Stimulated activated CD8-positive, alpha-beta memory T cell treated with anti-CD3 and anti-CD28 coated beads, Interleukin-15, amount 100 ng/mL, for 24 hours (primary cell): Measurements from ENCODE around the gene EIF2S1.
"Not testable (repeated sequence)": the region's sequence is repeated elsewhere in the genome, so short reads cannot be mapped to it uniquely, and the experiment has no call there.

ENCODE experiments used
- DNase-seq: peaks from one replicate; pipeline ENCODE4 v3.0.0-alpha.2; 2020; ENCODE audit warnings: low read depth

Gene EIF2S1

DNA sequence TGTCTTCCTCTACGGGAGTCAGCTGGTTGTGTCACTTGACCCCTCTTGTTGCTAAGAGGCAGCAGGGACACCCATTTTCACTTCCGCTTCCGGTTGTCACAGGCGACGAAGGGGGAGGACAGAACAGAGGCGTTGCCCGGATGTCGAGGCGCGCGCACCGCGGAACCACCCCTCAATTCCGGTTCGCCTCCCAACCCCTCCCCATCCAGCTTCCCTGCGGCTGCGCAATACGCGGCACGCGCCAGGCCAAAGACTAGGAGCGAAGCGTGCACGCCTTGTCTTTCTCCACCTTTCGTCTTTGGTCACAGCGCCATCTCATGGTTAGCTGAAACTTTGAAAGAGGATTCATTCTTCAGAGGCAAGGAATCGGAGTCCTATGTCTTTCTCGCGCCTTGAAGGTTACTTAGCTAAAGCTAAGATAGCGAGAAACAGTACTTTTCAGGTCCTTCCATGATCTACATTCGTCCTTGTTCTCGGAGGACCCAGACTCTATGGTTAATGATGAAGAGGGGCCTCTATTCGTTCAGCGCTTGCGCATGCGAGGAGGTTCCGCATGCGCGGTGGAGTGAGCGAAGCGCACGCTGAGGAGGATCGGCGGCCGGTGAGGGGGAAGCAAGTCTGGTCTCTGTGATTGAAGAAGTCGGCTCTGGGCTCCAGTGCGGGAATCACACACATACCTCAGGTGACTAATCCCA is at the start of gene EIF2S1, which contains the start of gene ATP6V1D:
TSS of gene EIF2S1 (plus strand) at position 554 of the 695 bp plus-strand sequence. CDS start 4,440 bp downstream, outside the sequence.
TSS of gene ATP6V1D (minus strand) at position 30 of the 695 bp plus-strand sequence. CDS start 106 bp downstream, outside the sequence.
- DNase-seq = peak; percentile 97

DNA sequence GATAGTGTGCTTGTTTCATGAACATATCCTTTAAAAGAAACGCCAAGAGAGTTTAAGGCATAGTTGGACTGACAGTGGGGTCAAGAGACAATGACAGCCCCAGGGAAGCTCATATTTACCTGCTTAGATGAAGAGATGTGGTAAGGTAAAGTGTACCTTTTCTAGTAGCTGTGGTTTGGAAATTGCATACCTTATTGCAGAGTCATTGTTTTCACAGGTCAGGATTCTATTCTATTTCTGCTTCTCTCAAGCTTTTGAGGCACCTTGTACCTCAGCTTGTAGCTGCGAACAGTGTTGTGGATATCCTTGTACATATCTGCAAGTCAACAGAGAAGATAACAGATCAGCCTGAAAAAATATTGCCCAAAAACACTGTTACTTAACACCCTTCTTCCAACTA is 48.3 kb upstream of the EIF2S1 start:
- DNase-seq = no peak

DNA sequence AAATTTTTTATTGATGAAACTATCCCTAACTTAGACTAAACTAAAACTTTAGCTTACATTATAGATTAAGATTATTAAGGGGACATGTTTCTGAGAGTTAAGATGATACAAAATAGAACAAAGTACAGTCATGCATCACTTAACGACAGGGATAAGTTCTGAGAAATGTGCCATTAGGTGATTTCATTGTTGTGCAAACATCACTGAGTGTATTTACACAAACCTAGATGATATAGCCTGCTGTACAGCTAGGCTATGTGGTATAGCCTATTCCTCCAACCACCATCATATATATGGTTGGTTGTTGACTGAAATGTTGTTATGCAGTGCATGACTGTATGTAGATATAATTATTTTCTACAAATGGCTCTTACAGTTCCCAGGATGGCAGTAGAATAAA is 47.0 kb upstream of the EIF2S1 start:
- no peak for DNase-seq

DNA sequence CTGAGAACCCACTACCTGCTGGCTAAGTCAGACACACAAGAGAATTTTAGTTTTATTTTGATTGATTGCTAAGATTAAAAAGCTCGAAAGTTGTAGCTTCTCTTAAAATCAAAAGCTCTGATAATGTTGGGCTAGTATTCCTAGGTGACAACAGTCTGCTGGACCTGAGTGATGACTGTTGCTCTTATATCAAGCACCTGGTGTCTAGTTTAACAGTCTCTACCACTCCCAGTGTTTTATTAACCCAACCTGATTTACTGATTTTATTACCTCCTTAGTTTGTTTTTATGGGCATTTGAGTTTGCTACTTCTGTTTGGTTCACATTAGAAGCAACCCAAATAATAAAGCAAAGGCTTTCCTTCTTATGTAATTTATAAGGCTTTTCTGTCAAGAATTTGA is 42.3 kb upstream of the EIF2S1 start:
- DNase-seq = no peak

DNA sequence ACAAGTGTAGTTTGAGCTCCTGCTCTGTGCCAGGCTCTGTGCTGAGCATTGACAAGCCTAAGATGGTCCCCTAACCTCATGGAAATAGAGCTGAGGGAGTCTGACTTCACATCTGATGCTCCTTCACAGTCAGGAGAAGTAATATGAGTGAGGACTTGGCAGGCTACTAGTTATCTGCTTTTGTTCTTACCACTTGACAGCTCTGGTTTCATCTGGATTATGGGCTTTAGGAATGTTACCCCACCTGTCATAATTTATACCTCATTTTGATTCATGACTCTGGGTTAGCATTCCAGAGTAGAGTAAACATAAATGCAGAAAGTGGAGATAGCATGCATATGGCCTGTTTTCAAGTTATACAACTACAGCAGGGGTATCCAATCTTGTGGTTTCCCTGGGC is 41.0 kb upstream of the EIF2S1 start:
- DNase-seq = no peak

DNA sequence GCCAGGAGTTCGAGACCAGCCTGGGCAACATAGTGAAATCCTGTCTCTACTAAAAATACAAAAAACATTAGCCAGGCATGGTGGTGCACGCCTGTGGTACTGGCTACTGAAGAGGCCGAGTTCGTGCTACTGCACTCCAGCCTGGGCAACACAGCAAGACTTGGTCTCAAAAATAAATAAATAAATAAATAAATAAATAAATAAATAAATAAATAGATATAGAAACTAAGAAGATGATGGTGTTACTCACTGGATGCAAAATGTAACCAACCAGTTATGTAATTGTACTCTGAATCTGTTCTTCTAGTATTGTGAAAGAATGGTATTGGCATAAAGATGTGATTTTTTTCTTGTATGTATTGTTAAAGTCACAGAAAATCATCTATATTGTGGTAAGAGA is 30.5 kb upstream of the EIF2S1 start:
- not testable (repeated sequence) for DNase-seq

DNA sequence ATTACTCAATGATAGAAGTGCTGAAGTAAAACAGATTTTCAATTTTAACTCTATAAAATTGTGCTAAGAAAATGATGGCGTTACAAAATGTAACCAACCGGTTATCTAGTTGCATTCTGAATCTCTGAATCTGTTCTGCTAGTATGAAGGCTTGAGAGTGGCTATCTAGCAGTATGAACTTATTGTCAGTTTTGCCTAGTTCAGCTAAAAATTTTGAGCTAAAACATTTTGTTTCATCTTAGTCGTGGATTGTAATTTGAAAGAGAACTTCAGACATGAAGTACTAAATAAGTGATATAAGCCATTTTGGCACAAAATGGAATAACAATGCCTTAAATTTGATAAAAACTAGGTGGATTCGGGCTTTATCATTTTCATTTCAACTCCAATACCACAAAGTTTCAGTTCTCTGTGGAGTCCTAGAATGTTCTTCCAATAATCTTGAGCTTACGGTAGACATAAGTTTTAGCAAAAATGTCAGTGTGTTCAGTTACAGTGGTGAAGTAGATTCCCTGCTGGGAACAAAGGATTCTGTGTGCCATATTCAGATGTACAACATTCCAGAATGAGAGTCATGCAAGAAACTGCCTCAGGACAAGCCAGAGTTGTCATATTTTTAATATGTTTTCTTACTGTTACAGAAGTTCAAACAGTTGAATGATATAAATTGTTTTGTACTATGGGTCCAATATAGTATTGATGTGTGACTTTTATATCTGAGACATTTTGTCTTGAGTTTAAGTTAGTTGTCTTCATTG is 28.6 kb upstream of the EIF2S1 start:
- no peak for DNase-seq

DNA sequence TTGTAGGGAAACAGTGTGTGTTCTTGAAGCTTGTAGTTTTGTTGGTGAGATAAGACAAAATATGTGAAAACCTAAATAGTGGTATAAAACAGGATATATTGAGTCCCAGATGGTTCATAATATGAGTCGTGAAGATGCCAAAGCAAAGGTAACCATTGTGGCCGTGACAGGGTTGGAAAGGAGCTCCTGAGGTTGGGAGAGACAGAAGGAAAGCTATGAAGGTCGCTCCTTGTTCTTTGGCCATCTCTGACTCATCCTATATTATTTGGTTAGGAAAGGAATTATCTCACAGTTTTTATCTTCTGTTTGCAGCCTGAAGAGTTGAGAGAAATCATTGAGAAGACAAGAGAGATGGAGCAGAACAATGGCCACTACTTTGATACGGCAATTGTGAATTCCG is 27.7 kb upstream of the EIF2S1 start:
- DNase-seq = no peak

DNA sequence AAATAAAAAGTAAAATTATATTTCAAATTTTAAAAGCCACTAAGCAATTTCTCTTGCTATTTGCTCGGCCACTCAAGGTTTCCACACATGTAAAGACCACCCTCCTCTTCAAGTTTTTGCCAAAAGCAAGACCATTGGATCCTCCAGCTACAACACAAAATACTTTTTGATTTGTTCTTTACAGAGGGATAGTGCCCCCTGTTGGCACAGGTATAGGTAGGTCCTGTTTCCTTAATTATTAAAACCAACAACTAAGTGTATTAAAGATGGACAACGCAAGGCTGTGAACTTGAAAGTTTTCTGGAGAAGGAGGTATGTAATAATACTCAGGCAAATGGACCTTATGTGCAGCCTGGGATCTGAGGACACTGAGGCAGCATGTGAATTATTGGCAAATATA is 24.3 kb upstream of the EIF2S1 start:
- DNase-seq = no peak

DNA sequence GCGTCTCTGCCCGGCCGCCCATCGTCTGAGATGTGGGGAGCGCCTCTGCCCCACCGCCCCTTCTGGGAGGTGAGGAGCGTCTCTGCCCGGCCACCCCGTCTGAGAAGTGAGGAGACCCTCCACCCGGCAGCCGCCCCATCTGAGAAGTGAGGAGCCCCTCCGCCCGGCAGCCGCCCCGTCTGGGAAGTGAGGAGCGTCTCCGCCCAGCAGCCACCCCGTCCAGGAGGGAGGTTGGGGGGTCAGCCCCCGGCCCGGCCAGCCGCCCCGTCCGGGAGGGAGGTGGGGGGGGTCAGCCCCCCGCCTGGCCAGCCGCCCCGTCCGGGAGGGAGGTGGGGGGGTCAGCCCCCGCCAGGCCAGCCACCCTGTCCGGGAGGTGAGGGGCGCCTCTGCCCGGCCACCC is 18.9 kb upstream of the EIF2S1 start:
- not testable (repeated sequence) for DNase-seq

DNA sequence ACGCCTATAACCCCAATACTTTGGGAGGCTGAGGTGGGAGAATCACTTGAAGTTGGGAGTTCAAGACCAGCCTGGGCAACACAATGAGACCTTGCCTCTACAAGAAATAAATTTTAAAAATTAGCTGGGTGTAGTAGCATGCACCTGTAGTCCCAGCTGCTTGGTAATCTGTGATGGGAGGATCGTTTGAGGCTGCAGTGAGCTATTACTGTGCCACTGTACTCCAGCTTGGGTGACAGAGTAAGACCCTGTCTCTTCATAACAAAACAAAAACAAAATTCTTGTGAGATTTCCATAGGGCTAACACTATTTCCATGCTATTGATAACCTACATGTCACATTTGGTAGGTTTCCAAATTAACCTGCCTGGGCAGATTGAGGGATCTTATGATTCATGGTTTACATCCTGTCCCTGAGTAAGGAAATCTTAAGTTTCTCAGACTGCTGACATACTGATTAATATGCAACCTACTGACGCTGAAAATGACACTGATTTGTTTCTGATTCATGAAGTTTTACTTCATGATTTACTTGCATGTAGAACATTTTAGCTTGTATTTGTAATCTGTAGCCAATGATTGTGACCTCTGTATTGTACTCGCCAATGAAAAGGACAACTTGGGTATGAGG is 16.4 kb upstream of the EIF2S1 start:
- DNase-seq = no peak

DNA sequence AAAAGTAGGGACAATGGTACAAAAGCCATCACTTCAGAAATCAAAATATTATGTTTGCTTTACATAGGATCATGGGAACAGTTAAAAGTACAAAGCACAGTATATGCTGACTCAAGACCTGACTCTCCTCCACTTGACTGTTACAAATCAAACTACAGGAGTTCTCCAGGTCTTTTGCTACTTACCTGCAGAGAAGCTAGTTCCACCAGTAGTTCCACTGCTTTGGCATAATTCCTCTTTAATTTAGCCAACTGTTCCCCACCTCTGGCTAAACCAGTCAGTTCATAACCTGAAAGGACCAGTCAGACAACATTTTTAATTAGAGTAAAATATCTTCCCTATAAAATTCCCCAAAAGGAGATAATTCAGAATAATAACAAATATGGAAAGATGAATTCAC is 14.5 kb upstream of the EIF2S1 start:
- DNase-seq = no peak

DNA sequence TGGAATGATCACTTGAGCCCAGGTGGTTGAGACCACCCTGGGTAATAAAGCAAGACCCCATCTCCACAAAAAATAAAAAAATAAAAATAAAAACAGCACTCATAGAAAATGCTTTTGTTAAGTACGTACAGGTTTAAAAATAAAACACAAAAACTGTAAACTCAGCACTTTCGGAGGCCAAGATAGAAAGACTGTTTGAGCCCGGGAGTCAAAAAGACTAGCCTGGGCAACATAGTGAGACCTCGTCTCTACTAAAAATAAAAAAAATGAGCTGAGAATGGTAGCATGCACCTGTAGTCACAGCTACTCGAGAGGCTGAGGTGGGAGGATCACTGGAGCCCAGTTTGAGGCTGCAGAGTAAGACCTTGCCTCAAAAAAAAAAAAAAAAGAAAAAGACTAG is 8.1 kb upstream of the EIF2S1 start:
- DNase-seq = no peak

DNA sequence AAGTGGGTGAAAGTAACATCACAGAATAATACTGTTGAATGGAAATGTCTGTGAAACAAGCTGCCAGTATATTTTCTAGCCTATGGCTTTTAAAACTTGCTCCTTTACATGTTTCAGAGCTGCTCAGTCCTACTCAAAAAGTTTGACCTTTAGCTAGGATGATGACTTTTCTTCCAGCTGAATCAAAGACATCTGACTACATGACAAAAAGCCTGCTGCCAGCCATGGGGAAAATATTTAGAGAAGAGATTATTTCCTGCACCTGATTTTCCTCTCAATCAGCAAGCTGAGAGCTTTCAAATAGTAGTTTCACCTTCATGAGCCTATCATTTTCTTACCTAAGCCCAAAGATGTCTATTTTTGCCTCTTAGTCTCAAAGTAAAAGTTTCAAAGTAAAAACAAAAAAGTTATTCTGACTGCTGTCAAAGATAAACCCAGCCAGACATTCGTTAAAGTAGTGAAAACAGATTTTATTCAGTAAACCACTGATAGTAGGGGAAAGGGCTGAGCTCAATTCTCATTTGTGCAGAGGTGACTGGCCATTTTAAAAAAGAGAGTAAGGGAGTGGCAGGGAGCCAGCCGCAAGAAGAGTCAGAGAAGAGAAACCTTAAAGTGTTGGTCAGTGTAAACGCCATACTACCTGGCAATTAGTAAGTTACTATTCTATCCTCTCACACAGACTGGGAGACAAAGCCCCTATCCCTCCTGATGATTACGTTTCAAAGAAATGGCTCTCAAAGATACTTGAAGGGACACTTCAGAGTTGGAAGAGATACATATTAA is 2.8 kb upstream of the EIF2S1 start:
- no peak for DNase-seq

DNA sequence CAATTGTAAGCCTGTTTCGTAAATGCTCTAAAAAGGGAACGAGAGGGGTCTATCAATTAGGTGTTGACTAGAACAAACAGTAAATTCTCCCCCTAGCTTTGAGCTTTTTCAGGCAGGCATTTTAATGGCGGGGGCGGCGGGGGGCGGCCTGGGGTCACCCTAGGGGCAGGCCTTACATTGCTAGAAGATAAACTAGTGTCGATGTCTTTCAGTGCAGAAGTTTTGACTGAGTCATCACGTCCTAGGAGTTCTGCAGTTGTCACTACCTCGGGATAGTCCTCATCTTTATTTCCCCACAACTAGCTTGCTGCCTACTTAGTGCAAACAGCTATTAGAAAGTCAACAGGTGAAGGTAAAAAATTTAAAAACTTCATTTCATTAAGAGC is 2.2 kb upstream of the EIF2S1 start:
- no peak for DNase-seq

DNA sequence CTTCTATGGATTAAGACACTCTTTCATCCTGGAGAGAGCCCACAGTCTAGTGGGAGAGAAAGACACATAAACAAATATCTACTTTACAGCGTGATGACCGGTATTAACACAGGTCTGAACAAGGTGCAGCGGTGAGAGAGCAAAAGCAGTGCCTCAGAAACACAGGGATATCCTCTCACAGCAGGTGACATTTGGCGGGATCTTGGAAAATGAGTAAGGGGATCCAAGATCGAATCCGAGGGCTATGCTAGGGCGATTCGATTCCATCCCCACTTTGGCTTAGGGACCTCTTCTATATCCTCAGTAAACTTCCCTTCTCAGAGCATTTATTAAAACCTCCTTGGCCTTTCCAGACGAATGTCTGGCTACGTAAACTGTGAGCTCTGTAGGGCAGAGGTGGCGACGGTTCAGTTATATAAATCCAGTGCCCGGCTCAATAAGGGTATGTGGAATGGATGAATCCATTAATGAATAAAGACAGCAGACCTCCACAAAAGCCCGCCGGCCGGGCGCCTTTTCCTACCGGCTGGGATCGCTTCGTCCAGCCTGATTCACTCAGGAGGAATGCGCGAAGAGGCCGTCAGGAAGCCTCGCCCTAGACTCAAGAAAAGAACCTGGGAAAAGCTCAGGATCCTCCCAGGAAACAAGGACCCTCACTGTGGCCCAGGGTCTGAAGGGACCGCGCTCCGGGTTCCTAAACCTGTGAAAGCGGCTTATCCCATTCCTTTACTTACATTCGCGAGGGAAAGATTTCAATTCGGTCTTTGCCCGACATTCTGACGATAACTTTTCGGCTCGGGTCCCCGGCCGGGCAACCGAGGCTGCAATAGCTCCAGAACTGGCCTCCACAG is 979 bp upstream of the EIF2S1 start:
- no peak for DNase-seq

DNA sequence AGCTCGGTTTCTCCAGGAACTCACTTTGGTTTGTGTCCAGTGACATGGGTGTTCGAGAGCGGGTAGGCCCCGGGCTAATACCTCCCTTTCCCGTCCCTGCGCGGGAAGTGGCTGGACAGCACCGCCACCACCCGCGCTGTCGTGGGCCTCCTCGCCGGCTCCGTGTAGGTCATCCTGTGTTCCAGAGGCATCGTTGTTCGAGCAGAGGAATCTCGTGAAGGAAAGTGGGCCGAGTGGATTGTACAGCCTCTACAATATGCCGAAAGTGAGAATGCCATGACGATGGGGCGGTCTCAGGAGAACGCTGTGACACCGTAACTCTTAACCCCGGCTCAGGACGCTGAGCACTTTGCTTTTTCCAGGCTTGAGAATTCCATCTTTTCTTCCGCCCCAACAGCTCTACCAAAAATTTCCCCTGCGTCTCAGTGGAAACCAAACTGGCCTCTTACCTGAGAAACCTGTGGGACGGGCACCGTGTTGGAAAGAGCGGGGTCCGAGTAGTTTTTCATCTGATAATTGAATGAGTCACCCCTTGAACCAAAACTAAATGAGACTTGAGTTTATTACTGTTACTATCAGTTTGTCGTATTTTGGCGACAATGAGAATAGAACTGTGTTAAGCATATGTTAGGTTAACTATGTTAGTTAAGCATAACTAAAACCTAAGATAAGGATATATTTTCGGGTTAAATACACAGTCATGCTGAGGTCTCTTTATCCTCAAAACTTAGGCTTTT is 510 bp downstream of the EIF2S1 start:
- DNase-seq = no peak

DNA sequence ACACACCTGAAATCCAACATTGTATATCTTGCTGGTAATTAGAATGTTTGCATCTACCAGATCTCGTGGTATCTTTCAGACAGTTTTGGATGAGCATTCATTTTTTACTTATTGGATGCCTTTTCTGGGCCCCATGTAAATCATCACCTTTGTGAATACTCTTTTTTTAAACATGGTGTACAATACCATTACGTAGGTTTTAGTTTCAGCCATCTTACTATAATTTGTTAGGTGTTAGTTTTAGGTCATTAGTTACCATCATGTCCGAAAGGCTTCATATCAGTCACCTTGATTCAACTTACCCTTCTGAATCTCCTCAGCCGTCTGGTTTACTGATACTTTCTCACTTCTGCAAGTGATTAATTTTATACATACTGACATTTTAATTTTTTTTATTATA is 5.3 kb downstream of the EIF2S1 start:
- DNase-seq = no peak

DNA sequence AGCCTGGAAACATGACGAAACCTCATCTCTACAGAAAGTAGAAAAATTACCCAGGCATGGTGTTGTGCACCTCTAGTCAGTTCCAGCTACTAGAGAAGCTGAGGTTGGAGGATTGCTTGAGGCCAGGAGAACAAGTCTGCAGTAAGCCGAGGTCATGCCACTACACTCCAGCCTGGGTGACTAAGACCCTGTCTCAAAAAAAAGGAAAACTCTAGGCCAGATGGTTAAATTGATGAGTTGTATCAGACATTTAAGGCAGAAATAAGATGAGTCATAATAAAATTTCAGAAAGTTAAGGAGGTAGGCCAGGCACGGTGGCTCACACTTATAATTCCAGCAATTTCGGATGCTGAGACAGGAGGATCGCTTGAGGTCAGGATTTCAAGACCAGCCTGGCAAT is 10.7 kb downstream of the EIF2S1 start:
- no peak for DNase-seq

DNA sequence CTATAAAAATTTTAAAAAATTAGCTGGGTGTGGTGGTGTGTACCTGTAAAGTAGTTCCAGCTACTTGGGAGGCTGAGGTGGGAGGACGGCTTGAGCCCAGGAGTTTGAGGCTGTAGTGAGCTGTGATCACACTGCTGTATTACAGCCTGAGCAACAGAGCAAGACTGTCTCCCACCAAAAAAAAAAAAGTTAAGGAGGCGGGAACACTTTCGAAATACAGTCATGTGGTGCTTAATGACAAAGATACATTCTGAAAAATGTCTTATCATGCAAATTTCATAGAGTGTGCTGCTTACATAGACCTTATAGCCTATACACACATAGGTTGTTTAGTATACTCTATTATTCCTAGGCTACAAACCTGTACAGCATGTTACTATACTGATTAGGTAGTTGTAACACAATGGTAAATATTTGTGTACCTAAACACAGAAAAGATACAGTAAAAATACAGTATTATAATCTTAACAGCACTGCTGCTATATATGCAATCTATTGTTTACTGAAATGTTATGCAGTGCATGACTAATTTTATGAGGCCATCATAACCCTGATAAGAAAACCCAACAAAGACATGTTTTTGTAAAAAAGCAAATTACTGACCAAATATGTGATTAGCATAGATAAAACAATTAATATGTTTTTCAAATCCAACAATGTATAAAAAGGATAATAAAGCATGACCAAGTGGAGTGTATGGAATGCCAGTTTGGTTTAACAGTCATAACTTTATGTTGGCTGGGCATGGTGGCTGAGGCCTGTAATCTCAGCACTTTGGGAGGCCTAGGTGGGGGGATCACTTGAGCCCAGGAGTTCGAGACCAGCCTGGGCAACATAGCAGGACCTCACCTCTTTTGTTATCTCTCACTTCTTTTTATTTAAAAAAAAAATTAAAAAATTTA is 11.4 kb downstream of the EIF2S1 start:
- no peak for DNase-seq
